GM19023 (cell line): ENCODE results near the gene MN1.

Source experiments
- ATAC-seq: cut with Tn5 transposase; IDR thresholded peaks from one replicate; pipeline ENCODE4 v1.9.1; 2021; ENCODE audit warnings: mild to moderate bottlenecking, moderate library complexity; ENCODE audit not compliant: unreplicated experiment

Gene MN1

DNA sequence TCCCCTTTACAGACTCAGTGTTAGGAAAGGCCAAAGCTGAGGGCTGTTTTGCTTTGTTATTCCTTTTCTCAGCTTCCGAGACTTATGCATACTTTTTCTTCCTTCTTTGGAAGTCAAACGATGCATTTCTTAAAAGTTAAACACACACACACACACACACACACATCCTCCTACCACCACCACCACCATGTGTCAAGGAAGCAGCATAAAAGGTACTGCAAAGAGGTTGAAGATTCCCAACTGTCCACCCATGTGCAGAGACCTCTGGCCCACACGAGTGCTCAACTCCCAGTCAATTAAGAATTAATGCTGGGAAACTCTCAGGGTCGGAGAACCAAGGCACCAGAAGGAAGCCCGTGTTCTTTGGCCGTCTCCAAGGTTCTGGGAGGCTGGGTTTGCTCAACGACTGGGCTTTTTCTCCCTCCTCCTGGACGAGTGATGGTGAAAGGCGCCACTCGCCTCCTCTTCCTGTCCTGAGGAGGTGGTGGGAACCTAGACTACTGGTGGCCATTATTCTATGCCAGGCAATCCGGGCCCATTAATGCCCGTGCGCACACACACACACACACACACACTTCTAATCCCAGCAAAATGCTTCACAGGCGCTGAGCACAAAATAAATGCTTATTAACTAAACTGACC, 15.1 kb downstream of the MN1 start:
- no peak for ATAC-seq

DNA sequence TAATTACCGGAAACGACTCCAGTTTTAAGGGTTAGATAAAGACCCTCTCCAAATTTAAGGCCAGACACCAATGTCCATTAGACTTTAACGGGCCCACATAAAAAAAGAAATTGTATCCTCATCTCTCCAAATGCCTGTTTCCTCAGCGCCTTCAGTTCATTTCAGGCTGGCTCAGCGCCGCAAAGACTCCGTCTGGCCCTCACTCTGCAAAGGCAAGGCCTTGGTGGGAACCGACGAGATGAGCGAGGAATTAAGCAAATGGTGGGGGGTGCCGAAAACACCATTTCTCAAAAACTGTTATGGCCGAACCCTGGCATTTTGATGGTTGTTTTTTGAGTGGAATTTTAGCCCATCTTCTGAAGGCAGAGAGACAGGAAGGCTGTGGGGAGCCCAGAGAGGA, 15.7 kb downstream of the MN1 start:
- no peak for ATAC-seq

DNA sequence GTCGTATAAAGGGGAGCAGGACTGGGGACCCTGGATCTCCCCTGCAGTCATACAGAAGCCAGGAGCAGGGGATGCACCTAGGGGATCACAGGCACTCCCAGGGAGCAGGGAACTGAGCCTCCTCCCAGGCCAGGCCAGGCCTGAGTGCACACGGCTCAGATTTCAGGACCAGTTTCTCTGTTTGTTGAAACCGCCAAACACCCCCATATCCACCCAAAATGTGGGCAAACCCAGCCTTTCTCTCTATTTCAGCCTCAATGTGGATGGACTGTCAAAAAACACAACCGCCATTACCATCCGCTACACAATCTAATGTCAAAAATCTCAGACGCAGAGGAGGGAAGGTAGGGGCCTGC, 17.5 kb downstream of the MN1 start:
- no peak for ATAC-seq

DNA sequence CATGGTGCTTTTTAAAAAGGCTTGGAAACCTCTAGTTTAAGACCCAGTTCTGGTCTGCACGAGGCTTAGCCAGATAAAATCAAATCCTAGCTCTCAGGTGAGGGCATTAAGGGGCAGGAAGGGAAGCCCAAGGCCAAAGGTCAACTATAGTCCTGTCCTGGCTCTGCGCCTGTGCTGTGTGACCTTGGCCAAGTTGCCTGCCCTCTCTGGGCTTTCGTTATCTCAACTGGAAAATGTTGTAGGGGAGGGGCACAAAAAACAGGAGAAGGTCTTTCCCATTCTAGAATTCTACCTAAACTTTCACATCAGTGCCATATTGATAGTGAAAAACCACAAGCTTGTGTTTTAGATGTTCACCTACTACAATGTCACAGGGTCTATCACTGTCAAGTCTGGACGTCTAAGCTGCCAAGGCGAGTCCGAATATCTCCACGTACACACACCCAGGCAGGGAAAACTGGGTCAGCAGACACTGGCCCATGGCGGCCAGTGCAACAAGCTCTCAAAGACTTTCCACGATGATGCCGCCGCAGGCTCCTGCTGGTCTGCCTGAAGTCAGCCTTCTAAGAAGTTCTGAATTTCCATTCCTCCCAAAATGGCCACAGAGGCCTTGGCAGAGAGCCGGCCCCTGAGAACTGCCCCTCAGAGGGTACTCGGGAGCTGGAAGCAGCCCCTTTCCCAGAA, 18.0 kb downstream of the MN1 start:
- no peak for ATAC-seq

DNA sequence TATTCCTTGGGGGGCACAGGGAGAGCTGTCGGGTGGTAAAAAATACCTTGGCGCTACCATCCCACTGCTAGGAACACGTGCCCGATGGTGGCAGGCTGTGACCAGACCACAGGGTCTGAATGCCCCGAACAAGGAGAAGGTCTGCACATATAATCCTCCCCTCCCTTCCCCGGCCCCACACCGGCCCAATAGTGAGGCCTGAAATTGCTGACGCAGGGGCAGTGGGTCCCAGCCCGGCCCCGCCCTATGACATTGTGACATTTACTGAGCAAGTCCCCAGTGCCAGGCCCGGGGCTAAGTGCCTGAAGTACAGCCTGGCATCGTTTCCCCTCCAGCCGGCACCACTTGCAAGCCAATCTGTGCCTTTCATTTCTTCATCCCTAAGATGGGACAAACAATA, 19.5 kb downstream of the MN1 start:
- no peak for ATAC-seq

DNA sequence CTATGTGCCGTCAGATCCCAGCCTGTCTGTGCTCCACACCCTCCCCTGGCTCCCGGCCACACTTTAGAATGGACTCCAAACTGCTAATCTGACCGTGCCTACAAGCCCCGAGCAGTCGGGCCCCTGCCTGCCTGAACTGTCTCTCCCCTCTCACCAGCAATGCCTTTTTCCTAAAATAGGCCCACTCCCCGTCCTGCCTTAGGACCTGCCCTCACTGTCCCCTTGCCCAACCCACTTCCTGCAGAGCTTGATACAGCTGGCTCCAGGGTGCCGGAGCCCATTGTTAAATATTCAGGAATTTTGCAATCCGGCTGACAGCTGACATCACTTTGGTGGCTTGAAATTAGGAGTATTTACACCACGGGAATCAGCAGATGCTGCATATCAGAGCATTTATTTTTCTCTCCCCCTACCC, 21.4 kb downstream of the MN1 start:
- no peak for ATAC-seq

DNA sequence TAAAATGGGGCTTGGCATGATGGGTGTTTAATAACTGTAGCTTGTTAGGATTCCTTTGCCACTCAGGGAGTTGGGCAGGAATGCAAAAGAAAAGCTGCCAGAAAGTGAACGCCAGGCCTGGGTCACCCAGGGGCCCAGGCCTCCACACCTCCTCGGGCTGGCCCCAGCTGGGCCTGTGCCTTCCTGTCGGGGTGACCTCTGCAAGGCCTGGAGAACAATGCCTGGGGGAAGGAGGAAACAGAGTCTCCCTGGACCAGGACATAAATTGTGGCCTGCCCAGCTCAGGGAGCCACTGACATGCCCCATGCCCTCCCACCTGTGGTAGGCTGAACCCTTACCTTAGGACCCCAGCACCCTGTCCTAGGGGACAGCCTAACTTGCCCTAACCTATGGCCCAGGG, 21.9 kb downstream of the MN1 start:
- ATAC-seq: no peak

DNA sequence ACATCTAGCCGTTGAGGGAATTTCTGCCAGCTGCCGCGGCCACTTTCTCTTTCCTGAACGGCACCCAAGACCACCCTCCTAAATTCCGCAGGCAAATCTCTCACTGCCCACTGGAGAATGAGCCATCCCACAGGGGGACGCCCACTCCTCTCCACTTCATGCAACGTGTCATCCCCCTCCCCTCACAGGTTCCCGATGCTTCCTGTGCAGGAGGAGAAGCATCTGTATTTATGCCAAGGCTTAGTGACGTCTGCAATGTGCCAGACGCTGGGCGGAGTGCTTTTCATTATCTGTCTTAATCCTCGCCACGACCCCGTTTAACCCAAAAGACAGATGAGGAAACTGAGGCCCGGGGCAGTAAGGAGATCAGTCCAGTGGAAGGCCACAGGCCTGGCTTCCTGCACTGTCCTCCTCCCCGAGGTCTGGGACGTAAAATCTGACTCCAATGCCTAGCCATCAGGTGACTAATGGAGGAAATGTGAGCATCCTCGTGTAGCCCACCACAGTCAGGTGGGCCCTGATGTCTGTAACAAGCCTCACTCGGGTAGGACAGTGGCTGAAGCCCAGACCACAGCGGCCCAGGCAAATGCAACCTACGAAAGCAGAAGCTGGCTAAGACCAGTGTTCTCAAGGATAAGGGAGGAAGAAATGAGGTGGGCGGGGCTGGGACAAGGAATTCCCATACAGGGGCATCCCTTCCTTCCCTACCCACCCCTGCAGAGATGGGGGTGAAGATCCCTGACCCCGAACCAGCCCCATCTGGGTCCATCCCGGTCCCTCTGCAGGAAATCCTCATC, 23.1 kb downstream of the MN1 start:
- ATAC-seq: no peak

DNA sequence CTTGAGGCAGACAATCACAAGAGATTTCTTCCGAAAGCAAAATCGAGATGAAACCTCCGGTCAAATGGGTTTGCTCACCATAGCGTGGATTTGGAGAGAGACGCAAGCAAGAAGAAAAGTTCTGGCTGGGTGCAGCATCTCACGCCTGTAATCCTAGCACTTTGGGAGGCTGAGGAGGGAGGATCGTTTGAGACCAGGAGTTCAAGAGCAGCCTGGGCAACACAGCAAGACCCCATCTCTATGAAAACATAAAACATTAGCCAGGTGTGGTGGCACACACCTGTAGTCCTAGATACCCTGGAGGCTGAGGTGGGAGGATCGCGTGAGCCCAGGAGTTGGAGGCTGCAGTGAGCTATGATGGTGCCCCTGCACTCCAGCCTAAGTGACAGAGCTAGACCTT, 24.4 kb downstream of the MN1 start:
- no peak for ATAC-seq

DNA sequence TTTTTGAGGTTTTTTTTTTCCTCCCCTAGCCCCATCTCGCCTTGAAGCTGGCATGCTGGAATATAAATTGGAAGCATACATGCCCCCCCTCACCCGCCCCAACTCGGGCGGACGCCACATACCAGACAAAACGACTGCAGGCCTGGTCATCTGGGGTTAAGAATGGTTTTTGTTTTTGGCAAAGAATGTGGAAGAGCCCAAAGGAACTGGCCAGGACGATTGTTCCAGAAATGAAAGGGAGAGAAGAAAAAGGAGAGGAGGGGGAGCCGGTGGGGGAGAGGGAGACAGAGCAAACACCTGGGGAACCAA, 25.0 kb downstream of the MN1 start:
- ATAC-seq: no peak

DNA sequence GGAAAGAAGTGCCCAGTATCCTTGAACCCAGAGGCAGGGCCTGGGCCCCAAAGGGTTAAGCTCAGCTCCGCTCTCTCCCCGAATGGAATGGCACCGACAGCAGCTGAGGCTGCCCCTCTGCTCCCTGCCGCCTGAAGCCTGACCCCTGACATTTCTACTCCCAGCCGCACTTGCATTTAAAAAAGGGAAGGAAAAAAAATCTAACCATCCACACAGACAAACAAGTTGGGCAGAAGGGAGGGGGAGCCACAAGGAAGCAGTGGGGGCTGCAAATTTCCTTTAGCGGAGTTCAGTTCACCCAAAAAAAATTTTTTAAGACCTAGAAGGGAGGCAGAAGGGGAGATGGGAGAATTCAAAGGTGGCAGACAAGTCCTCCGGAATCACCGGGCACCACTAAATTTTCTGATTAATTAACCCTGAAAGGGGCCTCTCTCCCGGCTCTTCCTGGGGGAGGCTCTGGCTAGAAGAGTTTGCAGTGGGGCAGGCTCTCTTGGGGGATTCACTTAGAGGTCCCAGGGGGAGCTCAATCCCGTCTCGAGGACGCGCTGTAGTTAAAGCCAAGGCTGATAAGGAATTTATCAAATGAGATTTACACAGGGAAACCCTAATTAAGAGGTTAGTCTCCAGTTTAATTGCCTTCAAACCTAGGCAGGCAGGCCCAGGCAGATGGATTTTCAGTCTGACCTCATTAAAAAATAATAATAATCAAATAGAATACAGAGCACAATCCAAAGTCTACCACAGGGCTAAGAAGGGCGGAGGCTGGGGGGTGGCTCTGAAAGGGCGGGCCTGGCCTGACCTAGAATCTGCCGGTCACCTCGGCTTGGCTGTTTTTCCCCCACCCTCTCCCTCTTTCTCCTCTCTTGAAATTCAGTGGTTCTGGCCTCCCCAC, 25.6 kb downstream of the MN1 start:
- ATAC-seq: no peak

DNA sequence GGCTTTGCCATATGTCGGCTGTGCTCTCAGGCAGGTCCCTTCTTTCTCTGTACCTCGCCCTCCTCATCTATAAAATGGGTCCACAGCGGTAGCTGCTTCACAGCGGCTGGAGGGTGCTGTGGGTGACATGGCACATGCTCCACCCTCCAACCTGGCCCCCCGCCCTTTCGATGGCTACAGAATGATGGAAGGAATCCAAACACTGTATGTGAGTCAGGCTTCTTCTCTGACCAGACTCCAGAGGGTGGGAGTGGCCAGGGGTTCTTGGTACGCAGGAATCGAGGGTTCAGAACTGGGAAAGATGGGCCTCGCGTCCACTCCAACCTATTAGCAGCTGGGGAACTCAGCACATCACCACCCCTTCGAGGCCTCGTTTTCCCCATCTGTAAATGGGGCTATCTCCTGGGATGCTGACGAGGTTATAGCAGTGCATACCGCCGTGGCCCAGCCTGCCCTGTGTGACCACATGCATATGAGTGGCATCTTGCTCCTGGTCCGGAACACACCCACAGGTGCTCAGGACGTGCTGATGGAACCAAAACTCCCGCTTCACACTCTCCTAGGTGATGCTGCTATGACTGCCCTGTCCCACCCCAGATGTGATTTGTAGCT, 26.4 kb downstream of the MN1 start:
- no peak for ATAC-seq

DNA sequence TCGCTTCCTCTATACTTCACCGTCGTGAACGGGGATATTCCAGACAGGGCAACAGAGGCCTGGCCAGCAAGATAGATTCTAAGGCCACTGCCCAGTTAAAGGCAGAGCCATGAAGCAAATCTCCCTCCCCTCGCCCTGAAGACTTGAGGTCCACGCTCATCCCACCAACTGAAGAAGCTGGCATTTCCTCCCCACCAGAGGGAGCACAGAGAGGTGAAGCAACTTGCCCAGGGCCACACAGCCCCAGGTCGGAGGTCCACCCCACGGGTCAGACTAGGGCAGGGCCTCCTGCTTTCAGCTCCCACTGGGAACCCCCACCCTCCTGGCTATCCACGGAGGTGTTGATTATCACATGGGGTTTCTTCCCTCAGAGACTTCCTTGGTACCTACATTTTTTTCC, 27.4 kb downstream of the MN1 start:
- no peak for ATAC-seq

DNA sequence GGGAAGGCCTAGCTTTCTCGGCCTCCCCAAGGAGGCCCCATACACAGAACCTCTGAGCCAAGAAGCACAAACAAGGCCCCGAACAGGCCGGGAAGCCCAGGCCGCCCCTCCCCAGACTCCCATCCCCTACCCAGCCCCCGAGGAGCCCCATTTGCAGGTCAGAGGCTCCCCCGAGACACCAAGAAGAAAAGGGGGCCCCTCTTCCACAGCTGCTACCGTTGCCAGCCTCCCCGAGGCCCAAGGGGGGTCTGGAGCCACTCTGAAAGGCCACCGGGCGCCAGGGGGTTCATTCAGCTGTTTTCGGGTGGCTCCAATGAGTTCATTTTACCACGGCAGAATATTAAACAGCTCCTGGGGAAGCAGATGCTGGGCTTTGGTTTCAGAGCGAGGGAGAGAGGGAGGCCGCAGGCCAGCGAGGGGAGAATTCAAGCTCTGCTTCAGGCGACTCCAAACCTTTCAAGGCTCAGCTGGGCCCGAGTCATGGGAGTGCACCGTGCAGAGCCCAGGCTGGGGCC, 28.5 kb downstream of the MN1 start:
- no peak for ATAC-seq

DNA sequence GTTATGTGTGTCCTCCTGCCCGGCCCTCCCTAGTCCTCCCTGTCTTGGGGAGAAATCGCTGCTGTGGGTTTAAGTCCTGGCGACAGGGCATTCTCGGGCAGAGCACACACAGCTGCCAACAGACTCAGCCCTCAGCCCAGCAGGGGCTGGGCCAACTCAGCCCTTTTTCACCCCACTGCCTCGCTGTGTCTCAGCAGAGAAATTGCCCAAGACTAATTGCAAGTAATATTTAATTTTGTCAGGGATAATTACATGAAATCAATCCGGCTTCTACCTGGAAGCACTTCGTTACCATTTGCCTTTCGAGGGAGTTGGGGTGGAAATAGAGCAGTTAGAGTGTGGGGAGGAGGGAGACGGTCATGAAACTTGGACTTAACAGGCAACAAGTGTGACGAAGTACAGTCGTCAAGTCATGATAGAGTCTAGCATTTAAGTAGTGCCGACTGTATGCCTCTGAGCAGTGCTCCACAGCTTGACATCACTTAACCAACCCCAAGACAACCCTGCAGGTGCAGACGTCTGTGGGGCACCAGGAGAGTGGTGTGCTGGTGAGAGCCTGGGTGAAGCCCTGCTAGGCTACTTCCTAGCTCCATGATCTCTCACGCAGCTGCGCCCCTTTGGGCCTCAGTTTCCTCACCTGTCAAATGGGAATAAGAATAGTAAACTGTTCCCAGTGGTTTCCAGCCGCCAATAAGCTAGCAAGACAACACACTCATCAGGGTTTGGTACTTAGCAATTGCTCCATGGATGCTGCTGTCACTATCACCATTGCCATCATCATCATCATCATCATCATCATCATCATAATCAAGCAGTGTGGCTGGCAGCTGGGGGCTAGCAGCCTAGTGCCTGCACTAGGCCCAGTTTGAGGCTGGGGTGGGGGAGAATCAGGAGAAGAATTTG, 29.2 kb downstream of the MN1 start:
- ATAC-seq: no peak

DNA sequence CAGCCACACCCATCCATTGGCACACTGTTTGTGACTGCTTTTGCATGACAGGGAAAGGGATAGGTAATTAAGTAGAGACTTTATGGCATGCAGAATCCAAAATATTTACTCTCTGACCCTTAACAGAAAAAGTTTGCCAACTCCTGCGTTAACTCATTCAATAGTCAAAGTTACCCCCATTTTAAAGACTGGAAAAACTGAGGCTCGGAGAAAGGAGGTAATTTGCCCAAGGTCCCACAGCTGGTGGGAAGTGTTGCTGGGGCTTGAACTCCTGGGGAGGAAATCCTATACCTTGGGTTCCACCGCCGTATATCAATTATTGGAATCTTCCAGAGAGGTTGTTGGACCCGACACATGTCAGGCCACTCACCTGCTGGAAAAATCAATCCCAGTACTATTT, 29.9 kb downstream of the MN1 start:
- no peak for ATAC-seq

DNA sequence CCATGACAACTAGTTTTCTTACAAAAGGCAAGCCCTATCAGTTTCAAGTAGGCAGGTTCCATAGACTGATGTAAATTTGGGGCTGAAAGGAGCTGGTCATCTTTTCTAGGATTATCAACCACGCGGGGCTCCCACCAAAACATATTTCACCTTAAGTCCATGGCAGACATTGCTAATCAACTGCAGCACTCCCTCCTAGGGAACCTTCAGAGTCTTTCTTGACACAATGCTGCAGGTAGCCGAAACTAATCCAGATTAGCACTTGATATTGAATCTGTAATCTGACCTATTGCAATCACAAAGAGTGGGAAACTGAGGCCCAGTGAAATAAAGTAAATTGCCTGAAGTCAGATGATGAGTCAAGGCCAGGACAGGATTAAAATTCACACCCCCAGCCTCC, 32.5 kb downstream of the MN1 start:
- ATAC-seq: no peak

DNA sequence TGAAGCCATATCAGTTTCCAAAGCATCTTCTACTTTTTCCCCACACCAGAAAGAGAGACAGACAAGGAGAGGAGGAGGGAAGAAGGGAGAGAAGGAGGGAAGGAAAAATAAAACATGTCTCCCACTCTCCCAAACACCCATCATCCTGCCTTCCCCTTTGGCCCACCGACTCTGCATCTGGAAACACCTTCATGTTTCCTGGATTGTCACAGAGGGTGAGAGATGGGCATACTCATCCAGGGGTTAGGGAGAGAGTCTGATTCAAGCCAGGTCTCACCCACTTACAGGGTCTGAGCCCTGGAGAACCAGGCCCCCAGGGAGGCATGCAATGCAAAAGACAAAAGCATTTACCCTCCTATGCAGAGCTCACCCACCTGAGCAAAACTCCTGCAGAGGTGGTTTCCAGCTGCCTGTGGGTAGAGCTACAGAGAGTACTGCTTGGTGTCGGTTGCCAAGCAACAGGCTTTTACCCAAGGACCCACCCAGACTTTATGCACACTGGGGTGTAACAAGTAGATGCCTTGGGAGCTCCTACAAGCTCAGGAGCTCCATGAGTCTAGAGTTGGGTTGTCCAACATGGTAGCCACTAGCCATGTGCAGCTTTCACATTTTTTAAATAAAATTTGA, 33.4 kb downstream of the MN1 start:
- no peak for ATAC-seq

DNA sequence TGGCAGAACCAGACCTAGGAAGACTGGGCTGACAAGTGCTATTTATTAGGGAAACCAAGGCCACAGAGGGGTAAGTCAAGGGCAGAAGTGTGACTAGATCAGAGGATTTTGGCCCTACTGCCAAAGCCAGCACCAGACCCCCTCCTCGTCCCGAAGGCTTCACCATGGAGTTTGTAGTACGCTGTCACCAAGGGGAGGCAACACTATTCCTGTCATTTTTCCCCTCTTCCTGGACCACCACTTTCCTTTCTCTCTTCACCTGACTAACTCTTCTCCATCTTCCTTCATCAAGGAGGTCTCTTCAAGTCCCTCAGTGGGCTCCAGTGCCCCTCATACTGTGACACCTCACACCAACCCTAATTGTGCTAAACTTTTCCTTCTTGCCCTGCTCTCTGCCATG, 34.9 kb downstream of the MN1 start:
- ATAC-seq: no peak
